Astrocyte (in vitro differentiated cells and primary cell): ENCODE data around the gene TTC7B. TPM values are rescaled to one million over a fixed set of nuclear protein-coding genes. Genes with fewer than 3 reads are reported as not detected.

ENCODE experiments used
- DNase-seq: peaks from one replicate; pipeline ENCODE4 v3.0.0-alpha.2; 2010; ENCODE audit warnings: low read depth
- FAIRE-seq: peaks from 2 replicates; lab custom pipeline; 2011; peaks lifted over from hg19 to GRCh38; lab: Jason Lieb, UNC
- H2AFZ ChIP-seq: 2 replicates; pipeline ENCODE4 v1.6.0; 2012; ENCODE audit warnings: low read depth, low read length, inconsistent platforms
- H3K27ac ChIP-seq: 2 replicates; pipeline ENCODE4 v1.5.1; 2011; ENCODE audit warnings: low read depth, low read length, inconsistent platforms
- H3K27me3 ChIP-seq: 2 replicates; pipeline ENCODE4 v1.6.0; 2011; ENCODE audit warnings: low read length, inconsistent platforms; ENCODE audit not compliant: insufficient read depth
- H3K36me3 ChIP-seq: 2 replicates; pipeline ENCODE4 v1.5.1; 2011; ENCODE audit warnings: low read length, inconsistent platforms; ENCODE audit not compliant: insufficient read depth
- H3K4me1 ChIP-seq: 2 replicates; pipeline ENCODE4 v1.5.1; 2011; ENCODE audit warnings: low read length, inconsistent platforms; ENCODE audit not compliant: insufficient read depth
- H3K4me2 ChIP-seq: 2 replicates; pipeline ENCODE4 v1.6.0; 2012; ENCODE audit warnings: low read length, inconsistent platforms
- H3K4me3 ChIP-seq: 2 replicates; pipeline ENCODE4 v1.5.1; 2011; ENCODE audit warnings: low read depth, mild to moderate bottlenecking, low read length, inconsistent platforms; ENCODE audit not compliant: insufficient read depth
- H3K79me2 ChIP-seq: 2 replicates; pipeline ENCODE4 v1.6.0; 2012; ENCODE audit warnings: mild to moderate bottlenecking, low read length, inconsistent platforms; ENCODE audit not compliant: insufficient read depth
- H3K9ac ChIP-seq: 2 replicates; pipeline ENCODE4 v1.6.0; 2012; ENCODE audit warnings: mild to moderate bottlenecking, low read length, inconsistent platforms
- H3K9me3 ChIP-seq: 2 replicates; pipeline ENCODE4 v1.5.1; 2012; ENCODE audit warnings: low read depth, mild to moderate bottlenecking, low read length, inconsistent platforms; ENCODE audit not compliant: insufficient read depth
- H4K20me1 ChIP-seq: 2 replicates; pipeline ENCODE4 v1.6.0; 2012; ENCODE audit warnings: low read length, inconsistent platforms; ENCODE audit not compliant: insufficient read depth
- H3K27ac Mint-ChIP-seq: one replicate; pipeline ENCODE4 v1.8.0; 2021; ENCODE audit warnings: mild to moderate bottlenecking, mixed read lengths; ENCODE audit not compliant: unreplicated experiment
- H3K27me3 Mint-ChIP-seq: one replicate; pipeline ENCODE4 v1.8.0; 2021; ENCODE audit warnings: low read depth, mixed read lengths; ENCODE audit not compliant: unreplicated experiment
- H3K36me3 Mint-ChIP-seq: one replicate; pipeline ENCODE4 v1.8.0; 2021; ENCODE audit warnings: low read depth, mixed read lengths; ENCODE audit not compliant: unreplicated experiment
- H3K4me1 Mint-ChIP-seq: one replicate; pipeline ENCODE4 v1.8.0; 2021; ENCODE audit warnings: low read depth, mixed read lengths; ENCODE audit not compliant: unreplicated experiment
- H3K4me3 Mint-ChIP-seq: one replicate; pipeline ENCODE4 v1.8.0; 2021; ENCODE audit warnings: mild to moderate bottlenecking, moderate library complexity, mixed read lengths; ENCODE audit not compliant: unreplicated experiment
- H3K9me3 Mint-ChIP-seq: one replicate; pipeline ENCODE4 v1.8.0; 2021; ENCODE audit warnings: mild to moderate bottlenecking, mixed read lengths; ENCODE audit not compliant: unreplicated experiment
- CTCF ChIP-seq: IDR thresholded peaks from 2 replicates; pipeline ENCODE4 v1.5.1; 2011; ENCODE audit warnings: low read depth, mild to moderate bottlenecking, inconsistent platforms, low read length, moderate library complexity; ENCODE audit not compliant: insufficient read depth
- EZH2 ChIP-seq: IDR thresholded peaks from 2 replicates; pipeline ENCODE4 v1.6.1; 2012; ENCODE audit warnings: mild to moderate bottlenecking, low read length, inconsistent platforms; ENCODE audit not compliant: insufficient read depth
- total RNA-seq: library from RNA; stranded (reverse); gene quantifications from 2 replicates; pipeline ENCODE4 v1.2.1, GENCODE V29; 2021

The TTC7B gene
- total RNA-seq, 1 donor from 2014 or later, result 42.1 TPM

- Mint-ChIP-seq H3K36me3 (peaks cover 5% of the 10 kb centered on the region), H3K4me3 (no peak overlapping the region), H3K27ac (no peak overlapping the region), H3K9me3 (peaks cover 2% of the 10 kb centered on the region), H3K4me1 (peaks cover 27% of the 10 kb centered on the region), H3K27me3 (no peaks in the 10 kb centered on the region)
- no peaks in the 10 kb centered on the region for H3K9me3 ChIP-seq
- H2AFZ ChIP-seq, result no peak overlapping the region
- H3K4me2 ChIP-seq, result no peak overlapping the region
- H3K9ac ChIP-seq, result no peak overlapping the region
- TF ChIP-seq CTCF (no peak), EZH2 (no peak)
- no peak for FAIRE-seq
- H3K4me3 ChIP-seq, result no peak overlapping the region
- no peak overlapping the region for H3K27ac ChIP-seq
- peaks cover 7% of the 10 kb centered on the region for H3K4me1 ChIP-seq
- H3K79me2 ChIP-seq, result no peaks in the 10 kb centered on the region
- DNase-seq, result no peak
- no peaks in the 10 kb centered on the region for H3K27me3 ChIP-seq
- no peaks in the 10 kb centered on the region for H3K36me3 ChIP-seq
- no peaks in the 10 kb centered on the region for H4K20me1 ChIP-seq
Observed at GRCh38 chr14:90614696-90615516, 201.3 kb downstream of the TTC7B start.

- peaks cover 27% of the 10 kb centered on the region for H3K4me1 Mint-ChIP-seq
- H3K79me2 ChIP-seq, result no peaks in the 10 kb centered on the region
- no peak for DNase-seq
- no peak overlapping the region for H3K27ac ChIP-seq
- no peak overlapping the region for H3K4me3 ChIP-seq
- no peaks in the 10 kb centered on the region for H3K27me3 Mint-ChIP-seq
- no peak overlapping the region for H2AFZ ChIP-seq
- no peak for FAIRE-seq
- H3K4me2 ChIP-seq, result no peak overlapping the region
- no peaks in the 10 kb centered on the region for H3K27me3 ChIP-seq
- no peak overlapping the region for H3K27ac Mint-ChIP-seq
- no peaks in the 10 kb centered on the region for H3K36me3 ChIP-seq
- no peak for TF ChIP-seq EZH2
- TF ChIP-seq CTCF, result no peak
- H3K9me3 ChIP-seq, result no peaks in the 10 kb centered on the region
- no peaks in the 10 kb centered on the region for H4K20me1 ChIP-seq
- peaks cover 5% of the 10 kb centered on the region for H3K36me3 Mint-ChIP-seq
- no peak overlapping the region for H3K9ac ChIP-seq
- H3K4me1 ChIP-seq, result peaks cover 7% of the 10 kb centered on the region
- H3K9me3 Mint-ChIP-seq, result peaks cover 2% of the 10 kb centered on the region
- no peak overlapping the region for H3K4me3 Mint-ChIP-seq
Observed at GRCh38 chr14:90613997-90614396, 202.2 kb downstream of the TTC7B start.

GRCh38 chr14:90613453-90613852 is 202.8 kb downstream of the TTC7B start:
- FAIRE-seq, result no peak

More at GRCh38 chr14:90613453-90613852, 202.8 kb downstream of the TTC7B start:
- H3K9me3 ChIP-seq, result no peaks in the 10 kb centered on the region
- no peak overlapping the region for H3K4me2 ChIP-seq
- no peak for DNase-seq
- no peak for TF ChIP-seq CTCF
- TF ChIP-seq EZH2, result no peak
- Mint-ChIP-seq H3K4me3 (no peak overlapping the region), H3K27ac (no peak overlapping the region), H3K9me3 (peaks cover under 1% of the 10 kb centered on the region), H3K4me1 (peaks cover 27% of the 10 kb centered on the region), H3K36me3 (peaks cover 6% of the 10 kb centered on the region), H3K27me3 (no peaks in the 10 kb centered on the region)
- no peak overlapping the region for H2AFZ ChIP-seq
- H3K4me1 ChIP-seq, result peaks cover 7% of the 10 kb centered on the region
- no peaks in the 10 kb centered on the region for H4K20me1 ChIP-seq
- H3K9ac ChIP-seq, result no peak overlapping the region
- no peak overlapping the region for H3K4me3 ChIP-seq
- H3K79me2 ChIP-seq, result no peaks in the 10 kb centered on the region
- H3K27me3 ChIP-seq, result no peaks in the 10 kb centered on the region
- H3K36me3 ChIP-seq, result no peaks in the 10 kb centered on the region
- no peak overlapping the region for H3K27ac ChIP-seq
